SW 1271 (cell line): Measurements from ENCODE around the gene ZBTB33.
A peak's percentile ranks its signal among the peaks of the same experiment; 100 is the strongest.

Experiments used
- DNase-seq, 2 experiments: peaks; one replicate each; lab custom pipeline; 2025; lab: John Stamatoyannopoulos, UW

The ZBTB33 gene

GRCh38 chrX:120250522-120251271 lies at the start of gene ZBTB33:
Gene ZBTB33 (plus strand): TSS chrX:120250812. CDS start chrX:120253416, 2,604 bp downstream.
- peak; percentile 47 to 83 for DNase-seq

GRCh38 chrX:120200851-120201250 lies 49.8 kb upstream of the ZBTB33 start:
- no peak for DNase-seq

- DNase-seq: no peak
Measured at GRCh38 chrX:120205816-120206753, 44.5 kb upstream of the ZBTB33 start.

GRCh38 chrX:120207009-120207605 lies 43.5 kb upstream of the ZBTB33 start:
- DNase-seq: no peak

- DNase-seq: peak in 1 of 2 experiments; percentile 18
Measured at GRCh38 chrX:120213438-120214265, 37.0 kb upstream of the ZBTB33 start.

GRCh38 chrX:120223374-120223773 lies 27.2 kb upstream of the ZBTB33 start:
- DNase-seq: no peak

- no peak for DNase-seq
Measured at GRCh38 chrX:120224388-120224787, 26.2 kb upstream of the ZBTB33 start.

- DNase-seq: no peak
Measured at GRCh38 chrX:120228187-120228908, 22.3 kb upstream of the ZBTB33 start.

GRCh38 chrX:120235284-120235683 lies 15.3 kb upstream of the ZBTB33 start:
- no peak for DNase-seq

GRCh38 chrX:120236687-120237479 lies 13.7 kb upstream of the ZBTB33 start:
- DNase-seq: no peak

GRCh38 chrX:120238933-120239332 lies 11.7 kb upstream of the ZBTB33 start:
- no peak for DNase-seq

- no peak for DNase-seq
Measured at GRCh38 chrX:120242813-120243212, 7.8 kb upstream of the ZBTB33 start.

GRCh38 chrX:120244395-120244734 lies 6.2 kb upstream of the ZBTB33 start:
- DNase-seq: no peak

GRCh38 chrX:120244735-120245498 lies 5.7 kb upstream of the ZBTB33 start:
- DNase-seq: peak; percentile 5 to 55

GRCh38 chrX:120251471-120252011 lies 929 bp downstream of the ZBTB33 start:
- no peak for DNase-seq

GRCh38 chrX:120253784-120254183 lies 3.2 kb downstream of the ZBTB33 start:
- DNase-seq: no peak

- no peak for DNase-seq
Measured at GRCh38 chrX:120260369-120260768, 9.8 kb downstream of the ZBTB33 start.

- no peak for DNase-seq
Measured at GRCh38 chrX:120262859-120263708, 12.5 kb downstream of the ZBTB33 start.
